PC-9 (cell line): ENCODE results near the gene PLXDC1. TPM values are rescaled to one million over a fixed set of nuclear protein-coding genes. Genes with fewer than 3 reads are reported as not detected.

ENCODE experiments used
- BruUV-seq: library from RNA; stranded (reverse); fragments of 400-500 nt; replicated peaks from 2 replicates; lab custom pipeline; 2021; lab: Mats Ljungman, UMichigan
- CTCF ChIA-PET: fragments of 300-600 bp; sonication (Branson Sonifier 250); formaldehyde crosslinking; loops from one replicate; lab custom pipeline; 2022; ENCODE audit warnings: antibody characterized with exemption; lab: Charles Lee
- POLR2A ChIA-PET: fragments of 300-600 bp; sonication (Branson Sonifier 250); formaldehyde crosslinking; loops from one replicate; lab custom pipeline; 2022; ENCODE audit warnings: antibody characterized with exemption; ENCODE audit not compliant: unreplicated experiment; lab: Charles Lee
- DNase-seq, 2 experiments: peaks; one replicate each; pipeline versions ENCODE4 v3.0.0 to v3.0.0-alpha.2; 2015 to 2022; ENCODE audit warnings: mixed read lengths in 1 of 2
- H2AFZ ChIP-seq: fragments of 200-600 bp; sonication (generic); 2 replicates; pipeline ENCODE4 v1.8.1; 2017; ENCODE audit warnings: antibody characterized with exemption
- H3F3A ChIP-seq: fragments of 200-600 bp; sonication (generic); 2 replicates; pipeline ENCODE4 v1.8.1; 2017; ENCODE audit warnings: antibody characterized with exemption, mild to moderate bottlenecking, low read depth; ENCODE audit not compliant: insufficient read depth
- H3K27ac ChIP-seq: fragments of 200-600 bp; sonication (generic); 2 replicates; pipeline ENCODE4 v1.6.1; 2016; ENCODE audit warnings: mixed run types
- H3K27me3 ChIP-seq: fragments of 200-600 bp; sonication (generic); 2 replicates; pipeline ENCODE4 v1.6.1; 2016; ENCODE audit warnings: low read depth, mixed run types; ENCODE audit not compliant: insufficient read depth
- H3K36me3 ChIP-seq: fragments of 200-600 bp; sonication (generic); 2 replicates; pipeline ENCODE4 v1.6.1; 2016; ENCODE audit warnings: low read depth, mixed run types
- H3K4me1 ChIP-seq: fragments of 200-600 bp; sonication (generic); replicated peaks from 2 replicates; pipeline ENCODE4 v1.6.1; 2016; ENCODE audit warnings: mixed run types; ENCODE audit not compliant: insufficient read depth
- H3K4me2 ChIP-seq: fragments of 200-600 bp; sonication (generic); 2 replicates; pipeline ENCODE4 v1.6.1; 2017; ENCODE audit warnings: mixed run types
- H3K4me3 ChIP-seq: fragments of 200-600 bp; sonication (generic); 2 replicates; pipeline ENCODE4 v1.6.1; 2016; ENCODE audit warnings: mixed run types
- H3K79me2 ChIP-seq: fragments of 200-600 bp; sonication (generic); 2 replicates; pipeline ENCODE4 v1.6.1; 2017; ENCODE audit warnings: low read depth, mixed run types
- H3K9me2 ChIP-seq: fragments of 200-600 bp; sonication (generic); 2 replicates; pipeline ENCODE4 v1.8.1; 2017; ENCODE audit warnings: mild to moderate bottlenecking; ENCODE audit not compliant: insufficient read depth
- H3K9me3 ChIP-seq: fragments of 200-600 bp; sonication (generic); 2 replicates; pipeline ENCODE4 v1.8.1; 2016; ENCODE audit warnings: low read depth; ENCODE audit not compliant: insufficient read depth
- H4K20me1 ChIP-seq: fragments of 200-600 bp; sonication (generic); 2 replicates; pipeline ENCODE4 v1.8.1; 2017; ENCODE audit not compliant: insufficient read depth
- EZH2 ChIP-seq: fragments of 200-600 bp; sonication (generic); IDR thresholded peaks from 2 replicates; pipeline ENCODE4 v1.8.0; 2017; ENCODE audit warnings: antibody characterized with exemption, low read depth
- intact Hi-C: fragments of 100-400 bp; cut with micrococcal nuclease; formaldehyde crosslinking; loops from one replicate; pipeline ENCODE4 v1.10.0; 2022; ENCODE audit not compliant: unreplicated experiment
- total RNA-seq: library from RNA; stranded (reverse); gene quantifications from 2 replicates; pipeline ENCODE4 v1.2.3, GENCODE V29; 2021
- TF ChIP-seq, protein P1 (sequence below): fragments of 200-600 bp; sonication (generic); conservative IDR thresholded peaks from 2 replicates; pipeline ENCODE4 v1.6.1; 2017; ENCODE audit warnings: mixed run types, antibody characterized with exemption, mild to moderate bottlenecking, moderate library complexity

PLXDC1 gene
- total RNA-seq, 1 experiment from 2014 or later: 2.5 TPM

DNA sequence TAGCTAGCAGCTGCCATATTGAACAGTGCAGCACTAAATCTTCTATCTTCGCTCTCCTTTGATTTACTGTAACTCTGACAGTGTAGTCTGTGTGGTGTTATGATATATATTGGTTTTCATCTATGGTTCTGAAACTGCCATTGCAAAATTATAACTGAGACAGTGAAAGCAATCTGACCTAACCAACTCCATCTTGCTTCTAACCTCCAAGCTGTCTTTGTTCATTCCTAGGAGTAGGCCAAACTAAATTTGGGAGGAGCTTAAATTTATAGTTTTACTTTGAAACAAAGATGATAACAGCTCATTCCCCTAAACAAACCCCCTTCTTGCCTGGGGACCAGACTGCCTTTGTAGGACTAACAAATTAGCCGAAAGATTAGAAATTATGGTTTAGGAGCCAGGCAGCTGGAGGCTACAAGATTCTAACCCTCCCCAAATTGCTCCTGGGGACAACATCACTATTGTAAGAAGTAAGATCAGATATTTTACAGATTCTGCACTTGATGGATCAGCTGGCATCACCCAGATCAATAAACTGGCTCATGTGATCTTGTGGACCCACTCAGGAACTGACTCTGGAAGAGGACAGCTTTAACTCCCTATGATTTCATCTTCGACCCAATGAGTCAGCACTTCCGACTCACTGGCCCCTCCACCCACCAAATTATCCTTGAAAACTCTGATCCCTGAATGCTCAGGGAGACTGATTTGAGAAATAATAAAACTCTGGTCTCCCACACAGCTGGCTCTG, 137.2 kb downstream of the PLXDC1 start:
- H3K9me3 ChIP-seq: no peaks in the 10 kb centered on the region
- BruUV-seq: no TSS peak
- TF ChIP-seq, protein P1, sequence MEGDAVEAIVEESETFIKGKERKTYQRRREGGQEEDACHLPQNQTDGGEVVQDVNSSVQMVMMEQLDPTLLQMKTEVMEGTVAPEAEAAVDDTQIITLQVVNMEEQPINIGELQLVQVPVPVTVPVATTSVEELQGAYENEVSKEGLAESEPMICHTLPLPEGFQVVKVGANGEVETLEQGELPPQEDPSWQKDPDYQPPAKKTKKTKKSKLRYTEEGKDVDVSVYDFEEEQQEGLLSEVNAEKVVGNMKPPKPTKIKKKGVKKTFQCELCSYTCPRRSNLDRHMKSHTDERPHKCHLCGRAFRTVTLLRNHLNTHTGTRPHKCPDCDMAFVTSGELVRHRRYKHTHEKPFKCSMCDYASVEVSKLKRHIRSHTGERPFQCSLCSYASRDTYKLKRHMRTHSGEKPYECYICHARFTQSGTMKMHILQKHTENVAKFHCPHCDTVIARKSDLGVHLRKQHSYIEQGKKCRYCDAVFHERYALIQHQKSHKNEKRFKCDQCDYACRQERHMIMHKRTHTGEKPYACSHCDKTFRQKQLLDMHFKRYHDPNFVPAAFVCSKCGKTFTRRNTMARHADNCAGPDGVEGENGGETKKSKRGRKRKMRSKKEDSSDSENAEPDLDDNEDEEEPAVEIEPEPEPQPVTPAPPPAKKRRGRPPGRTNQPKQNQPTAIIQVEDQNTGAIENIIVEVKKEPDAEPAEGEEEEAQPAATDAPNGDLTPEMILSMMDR: no peak
- no peak for TF ChIP-seq EZH2
- H3K27me3 ChIP-seq: no peaks in the 10 kb centered on the region
- POLR2A ChIA-PET: no interaction called here
- CTCF ChIA-PET: interaction anchor here (0.5 to 1.1 kb wide), 3 partner anchors 31 to 336 kb away, joined by 3 read pairs; no protein-coding TSS in a partner anchor
- H2AFZ ChIP-seq: peak overlapping the region; percentile 29; the same call in 1 of the 2 replicates
- no peaks in the 10 kb centered on the region for H4K20me1 ChIP-seq
- H3F3A ChIP-seq: peaks cover 15% of the 10 kb centered on the region; the same call in 1 of the 2 replicates
- H3K36me3 ChIP-seq: no peaks in the 10 kb centered on the region
- intact Hi-C loops: no loop called here
- H3K9me2 ChIP-seq: no peaks in the 10 kb centered on the region
- H3K79me2 ChIP-seq: no peaks in the 10 kb centered on the region
- peak overlapping the region; percentile 49 for H3K27ac ChIP-seq
- peaks cover 29% of the 10 kb centered on the region for H3K4me1 ChIP-seq
- H3K4me2 ChIP-seq: peak overlapping the region; percentile 26
- no peak for DNase-seq
- no peak overlapping the region for H3K4me3 ChIP-seq

Other genes with a start within 250 kb of the PLXDC1 start
- not detected in 2 replicates for gene FBXO47, start 184.2 kb downstream of the PLXDC1 start, total RNA-seq
- not detected in 2 replicates for gene ARL5C, start 14.5 kb upstream of the PLXDC1 start, total RNA-seq
- 21.4 and 26.0 TPM in 2 replicates for gene CACNB1, start 46.0 kb upstream of the PLXDC1 start, total RNA-seq
- gene RPL19, start 48.6 kb upstream of the PLXDC1 start, total RNA-seq: 1,438 and 1,670 TPM in 2 replicates
- 0.17 and 0.28 TPM in 2 replicates for gene STAC2, start 74.3 kb upstream of the PLXDC1 start, total RNA-seq
- gene FBXL20, start 250.0 kb upstream of the PLXDC1 start, total RNA-seq: 18.8 and 20.2 TPM in 2 replicates